Endothelial cell (in vitro differentiated cells): ENCODE measurements around the gene ROBO2. TPM values are rescaled to one million over a fixed set of nuclear protein-coding genes. Genes with fewer than 3 reads are reported as not detected.

Experiments
- DNase-seq: peaks from one replicate; pipeline ENCODE4 v3.0.0; 2021; ENCODE audit warnings: low spot score
- H3K27ac Mint-ChIP-seq: one replicate; pipeline ENCODE4 v1.8.0; 2021; ENCODE audit warnings: mixed read lengths, inconsistent platforms; ENCODE audit not compliant: unreplicated experiment
- H3K27me3 Mint-ChIP-seq: one replicate; pipeline ENCODE4 v1.8.0; 2021; ENCODE audit warnings: mild to moderate bottlenecking, moderate library complexity, mixed read lengths, inconsistent platforms; ENCODE audit not compliant: unreplicated experiment
- H3K36me3 Mint-ChIP-seq: one replicate; pipeline ENCODE4 v1.8.0; 2021; ENCODE audit warnings: mild to moderate bottlenecking, low read depth, mixed read lengths, inconsistent platforms; ENCODE audit not compliant: unreplicated experiment
- H3K4me1 Mint-ChIP-seq: one replicate; pipeline ENCODE4 v1.8.0; 2021; ENCODE audit warnings: mild to moderate bottlenecking, mixed read lengths, inconsistent platforms; ENCODE audit not compliant: unreplicated experiment
- H3K4me3 Mint-ChIP-seq: one replicate; pipeline ENCODE4 v1.8.0; 2021; ENCODE audit warnings: mild to moderate bottlenecking, mixed read lengths, inconsistent platforms; ENCODE audit not compliant: unreplicated experiment
- H3K9me3 Mint-ChIP-seq: one replicate; pipeline ENCODE4 v1.8.0; 2021; ENCODE audit warnings: mixed read lengths, inconsistent platforms; ENCODE audit not compliant: unreplicated experiment
- total RNA-seq: library from RNA; stranded (reverse); fragmentation: NEBNext Ultra II Directional; extraction: Animal tissue kit (Norgen Biotek cat#: 25700); gene quantifications from one replicate; pipeline ENCODE4 v1.2.1, GENCODE V29; 2021; ENCODE audit not compliant: unreplicated experiment
- TF ChIP-seq, protein P1 (sequence below): fragments of 200-600 bp; sonication (generic); IDR thresholded peaks from one replicate; pipeline ENCODE4 v1.5.0; 2021; ENCODE audit warnings: antibody characterized with exemption; ENCODE audit not compliant: unreplicated experiment

Gene ROBO2
- total RNA-seq, 1 donor from 2014 or later: 2.5 TPM

DNA sequence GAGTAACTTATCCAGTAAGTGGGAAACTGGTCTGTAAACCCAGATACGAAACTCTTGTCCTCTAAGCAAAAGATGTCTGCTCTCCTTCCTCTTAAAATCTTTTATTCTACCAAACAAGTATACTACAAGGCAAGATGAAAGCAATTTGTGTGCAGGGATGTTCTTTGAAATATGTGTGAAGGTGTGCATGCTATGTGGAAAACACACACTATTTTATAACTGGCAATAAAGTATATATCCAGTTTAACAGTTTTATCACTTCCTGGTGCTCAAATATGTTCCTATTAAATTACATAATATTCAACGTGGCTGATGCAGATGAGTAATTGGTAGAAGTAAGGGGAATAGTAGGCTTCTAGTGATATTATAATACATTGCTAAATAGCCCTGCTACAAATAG, 566.5 kb downstream of the ROBO2 start:
- Mint-ChIP-seq H3K4me1 (no peaks in the 10 kb centered on the region), H3K27me3 (no peaks in the 10 kb centered on the region), H3K36me3 (no peaks in the 10 kb centered on the region), H3K4me3 (no peak overlapping the region), H3K9me3 (no peaks in the 10 kb centered on the region), H3K27ac (no peak overlapping the region)
- TF ChIP-seq, protein P1, sequence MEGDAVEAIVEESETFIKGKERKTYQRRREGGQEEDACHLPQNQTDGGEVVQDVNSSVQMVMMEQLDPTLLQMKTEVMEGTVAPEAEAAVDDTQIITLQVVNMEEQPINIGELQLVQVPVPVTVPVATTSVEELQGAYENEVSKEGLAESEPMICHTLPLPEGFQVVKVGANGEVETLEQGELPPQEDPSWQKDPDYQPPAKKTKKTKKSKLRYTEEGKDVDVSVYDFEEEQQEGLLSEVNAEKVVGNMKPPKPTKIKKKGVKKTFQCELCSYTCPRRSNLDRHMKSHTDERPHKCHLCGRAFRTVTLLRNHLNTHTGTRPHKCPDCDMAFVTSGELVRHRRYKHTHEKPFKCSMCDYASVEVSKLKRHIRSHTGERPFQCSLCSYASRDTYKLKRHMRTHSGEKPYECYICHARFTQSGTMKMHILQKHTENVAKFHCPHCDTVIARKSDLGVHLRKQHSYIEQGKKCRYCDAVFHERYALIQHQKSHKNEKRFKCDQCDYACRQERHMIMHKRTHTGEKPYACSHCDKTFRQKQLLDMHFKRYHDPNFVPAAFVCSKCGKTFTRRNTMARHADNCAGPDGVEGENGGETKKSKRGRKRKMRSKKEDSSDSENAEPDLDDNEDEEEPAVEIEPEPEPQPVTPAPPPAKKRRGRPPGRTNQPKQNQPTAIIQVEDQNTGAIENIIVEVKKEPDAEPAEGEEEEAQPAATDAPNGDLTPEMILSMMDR: no peak
- no peak for DNase-seq

DNA sequence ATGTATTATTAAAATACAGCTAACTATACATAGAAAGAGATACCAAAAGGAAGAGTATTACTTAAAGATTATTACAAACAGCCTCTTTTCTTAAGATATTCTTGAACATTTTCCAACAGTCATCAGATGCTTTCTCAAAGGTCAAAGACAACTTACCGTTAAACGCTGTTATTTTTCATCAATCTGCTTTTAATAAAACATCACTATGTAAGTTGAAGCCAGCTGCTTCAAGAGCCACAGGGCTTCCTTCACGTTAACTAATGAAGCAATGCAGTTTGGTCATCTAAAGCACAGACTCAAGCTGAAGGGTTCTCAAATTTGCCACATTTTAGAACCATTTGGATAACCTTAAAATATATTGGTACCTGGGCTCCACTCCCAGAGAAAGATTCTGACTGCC, 578.8 kb downstream of the ROBO2 start:
- no peaks in the 10 kb centered on the region for H3K36me3 Mint-ChIP-seq
- H3K4me1 Mint-ChIP-seq: no peaks in the 10 kb centered on the region
- H3K9me3 Mint-ChIP-seq: no peaks in the 10 kb centered on the region
- H3K27me3 Mint-ChIP-seq: no peaks in the 10 kb centered on the region
- no peak overlapping the region for H3K27ac Mint-ChIP-seq
- H3K4me3 Mint-ChIP-seq: no peak overlapping the region
- no peak for DNase-seq
- TF ChIP-seq, protein P1: no peak

DNA sequence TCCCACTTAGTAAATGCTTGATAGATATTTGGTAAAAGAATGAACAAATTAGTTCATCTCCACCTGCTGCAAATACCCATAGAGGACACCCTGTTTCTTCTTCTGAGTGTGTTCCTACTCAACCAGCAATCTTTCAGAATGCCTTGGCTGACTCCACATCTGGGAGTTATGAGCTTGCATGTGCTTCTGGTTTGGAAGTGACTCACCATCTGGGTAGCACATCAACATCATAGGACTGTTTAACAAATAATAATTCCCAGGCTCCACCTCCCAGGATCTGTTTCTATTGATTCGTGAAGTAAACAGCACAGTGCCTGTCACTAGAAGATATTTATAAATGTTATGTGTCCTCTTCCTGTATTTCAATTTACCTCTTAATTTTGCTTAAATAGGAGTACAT, 580.1 kb downstream of the ROBO2 start:
- Mint-ChIP-seq H3K4me1 (no peaks in the 10 kb centered on the region), H3K27me3 (no peaks in the 10 kb centered on the region), H3K4me3 (no peak overlapping the region), H3K27ac (no peak overlapping the region), H3K36me3 (no peaks in the 10 kb centered on the region), H3K9me3 (no peaks in the 10 kb centered on the region)
- no peak for DNase-seq
- TF ChIP-seq, protein P1: no peak

DNA sequence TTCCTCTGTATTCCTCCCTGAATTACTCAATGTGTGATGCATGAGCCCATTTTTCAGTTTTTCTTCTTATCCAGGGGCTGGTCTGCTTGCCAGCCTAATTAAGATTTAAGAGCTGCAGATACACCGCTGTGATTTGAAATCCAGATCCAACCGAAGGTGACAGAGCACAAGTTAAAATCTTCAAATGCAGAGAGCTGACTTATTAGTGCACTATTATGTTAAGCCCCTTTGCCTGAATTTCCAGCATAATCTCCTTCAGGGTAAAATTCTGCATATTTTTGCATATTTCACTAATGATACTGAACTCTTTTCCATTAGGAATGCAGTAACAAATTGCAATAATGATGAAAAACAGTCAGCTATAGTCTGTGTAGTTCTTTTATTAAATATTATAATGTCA, 583.6 kb downstream of the ROBO2 start:
- no peak for DNase-seq
- TF ChIP-seq, protein P1: no peak
- no peaks in the 10 kb centered on the region for H3K27me3 Mint-ChIP-seq
- no peak overlapping the region for H3K27ac Mint-ChIP-seq
- H3K9me3 Mint-ChIP-seq: no peaks in the 10 kb centered on the region
- no peaks in the 10 kb centered on the region for H3K36me3 Mint-ChIP-seq
- H3K4me3 Mint-ChIP-seq: no peak overlapping the region
- no peaks in the 10 kb centered on the region for H3K4me1 Mint-ChIP-seq

DNA sequence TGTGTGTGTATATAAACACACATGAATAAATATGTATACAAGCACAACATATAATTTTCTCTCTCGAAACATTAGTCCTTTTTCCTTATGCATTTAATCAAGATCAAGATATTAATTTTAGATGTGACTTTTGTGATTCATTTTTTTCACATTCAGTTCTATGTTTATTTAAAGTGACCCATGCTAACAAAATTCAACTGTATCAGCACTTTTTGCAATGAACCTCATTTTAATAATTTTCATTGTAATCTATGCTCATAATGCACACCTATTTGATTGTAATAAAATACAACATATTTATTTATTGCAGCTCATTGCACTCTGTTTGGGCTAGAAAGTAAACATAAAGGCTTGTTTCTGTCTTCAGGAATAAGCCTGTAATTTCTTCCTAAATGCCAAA, 586.3 kb downstream of the ROBO2 start:
- H3K27ac Mint-ChIP-seq: no peak overlapping the region
- no peaks in the 10 kb centered on the region for H3K27me3 Mint-ChIP-seq
- H3K36me3 Mint-ChIP-seq: no peaks in the 10 kb centered on the region
- TF ChIP-seq, protein P1: no peak
- H3K9me3 Mint-ChIP-seq: no peaks in the 10 kb centered on the region
- no peak for DNase-seq
- H3K4me1 Mint-ChIP-seq: peaks cover 4% of the 10 kb centered on the region
- no peak overlapping the region for H3K4me3 Mint-ChIP-seq
